GM12878 (cell line): Measurements from ENCODE around the gene NPAS3. TPM values are rescaled to one million over a fixed set of nuclear protein-coding genes. Genes with fewer than 3 reads are reported as not detected.

ENCODE experiments used
- ATAC-seq: fragments of 200-7000 bp; cut with Tn5 transposase; 3 replicates; pipeline ENCODE4 v1.9.1; 2020; ENCODE audit warnings: mild to moderate bottlenecking, moderate library complexity
- BruUV-seq: library from RNA; stranded (reverse); fragments of 400-500 nt; replicated peaks from 2 replicates; lab custom pipeline; 2021; lab: Mats Ljungman, UMichigan
- CTCF ChIA-PET: fragments of 300-600 bp; sonication (Branson Sonifier 250); formaldehyde crosslinking; extraction: SDS; loops from one replicate; lab custom pipeline; 2021; ENCODE audit warnings: inconsistent platforms; lab: Yijun Ruan, JAX
- POLR2A ChIA-PET: fragments of 350-600 bp; formaldehyde crosslinking; extraction: SDS; loops from one replicate; lab custom pipeline; 2021; ENCODE audit warnings: inconsistent platforms; lab: Charles Lee
- RAD21 ChIA-PET: fragments of 300-600 bp; sonication (Branson Sonifier 250); formaldehyde crosslinking; loops from one replicate; lab custom pipeline; 2023; ENCODE audit warnings: antibody characterized with exemption; ENCODE audit not compliant: unreplicated experiment; lab: Charles Lee
- SMC1A ChIA-PET: fragments of 300-600 bp; sonication (Branson Sonifier 250); formaldehyde crosslinking; loops from one replicate; lab custom pipeline; 2023; ENCODE audit not compliant: unreplicated experiment, uncharacterized antibody; lab: Charles Lee
- DNase-seq: peaks from one replicate; pipeline ENCODE4 v3.0.0-alpha.2; 2011; ENCODE audit warnings: low read depth, low spot score
- FAIRE-seq: peaks from 3 replicates; lab custom pipeline; 2011; peaks lifted over from hg19 to GRCh38; lab: Jason Lieb, UNC
- H2AFZ ChIP-seq: 2 replicates; pipeline ENCODE4 v1.6.0; 2011; ENCODE audit warnings: low read depth, low read length, control low read depth; ENCODE audit not compliant: control insufficient read depth
- H3K27ac ChIP-seq: 2 replicates; pipeline ENCODE4 v1.5.1; 2011; ENCODE audit warnings: control low read depth; ENCODE audit not compliant: control insufficient read depth, insufficient read depth
- H3K27me3 ChIP-seq, 2 experiments: replicated peaks in 1 of 2; 2 replicates each; pipeline versions ENCODE4 v1.6.0 to v1.6.1; 2011; ENCODE audit warnings: low read length in 1 of 2; ENCODE audit not compliant: control insufficient read depth in 2 of 2, insufficient read depth in 2 of 2
- H3K36me3 ChIP-seq, 2 experiments: 2 replicates each; pipeline ENCODE4 v1.5.1; 2011; ENCODE audit warnings: low read length in 1 of 2; ENCODE audit not compliant: control insufficient read depth in 2 of 2, insufficient read depth in 2 of 2
- H3K4me1 ChIP-seq: 2 replicates; pipeline ENCODE4 v1.6.1; 2011; ENCODE audit warnings: mild to moderate bottlenecking, low read length, moderate library complexity, mixed read lengths; ENCODE audit not compliant: control insufficient read depth, insufficient read depth
- H3K4me2 ChIP-seq: 2 replicates; pipeline ENCODE4 v1.6.0; 2011; ENCODE audit warnings: control low read depth; ENCODE audit not compliant: control insufficient read depth, insufficient read depth
- H3K4me3 ChIP-seq: fragments of 200-600 bp; sonication (generic); 2 replicates; pipeline ENCODE4 v1.5.1; 2016
- H3K79me2 ChIP-seq: 2 replicates; pipeline ENCODE4 v1.6.0; 2011; ENCODE audit warnings: low read length; ENCODE audit not compliant: control insufficient read depth, insufficient read depth
- H3K9ac ChIP-seq: 2 replicates; pipeline ENCODE4 v1.8.0; 2011; ENCODE audit warnings: low read length, control low read depth, mixed read lengths; ENCODE audit not compliant: control insufficient read depth, insufficient read depth
- H3K9me3 ChIP-seq: replicated peaks from 3 replicates; pipeline ENCODE4 v1.5.1; 2011; ENCODE audit warnings: mild to moderate bottlenecking, low read length; ENCODE audit not compliant: control insufficient read depth, insufficient read depth
- H4K20me1 ChIP-seq: 2 replicates; pipeline ENCODE4 v1.6.0; 2011; ENCODE audit not compliant: control insufficient read depth, insufficient read depth
- ETV6 ChIP-seq, 2 experiments: fragments of 450-650 bp in 1 of 2; IDR thresholded peaks in 1 of 2; conservative IDR thresholded peaks in 1 of 2; 2 replicates each; pipeline ENCODE4 v1.6.1; 2014; ENCODE audit warnings: antibody characterized with exemption in 1 of 2, borderline replicate concordance in 1 of 2, low read depth in 1 of 2, mild to moderate bottlenecking in 1 of 2, moderate library complexity in 1 of 2
- HDAC6 ChIP-seq: fragments of 200-600 bp; sonication (generic); IDR thresholded peaks from one replicate; pipeline ENCODE4 v1.8.0; 2017; ENCODE audit warnings: antibody characterized with exemption; ENCODE audit not compliant: unreplicated experiment
- KLF5 ChIP-seq: fragments of 450-650 bp; IDR thresholded peaks from 2 replicates; pipeline ENCODE4 v1.6.1; 2014; ENCODE audit warnings: mild to moderate bottlenecking; ENCODE audit not compliant: partially characterized antibody
- MEF2A ChIP-seq: IDR thresholded peaks from 2 replicates; pipeline ENCODE4 v1.6.1; 2011; ENCODE audit warnings: low read depth, mild to moderate bottlenecking, low read length, moderate library complexity; ENCODE audit not compliant: insufficient read depth
- NBN ChIP-seq: fragments of 450-650 bp; IDR thresholded peaks from 2 replicates; pipeline ENCODE4 v1.6.1; 2016
- WGBS: methylation state at CpG from one replicate; pipeline ENCODE4 v1.1.6; 2016; ENCODE audit warnings: low lambda C conversion rate; ENCODE audit not compliant: insufficient replicate concordance, insufficient coverage; ENCODE audit errors: missing lambda C conversion rate; 5-methylcytosine and 5-hydroxymethylcytosine counted together
- in situ Hi-C: fragments of 300-500 bp; cut with MboI; formaldehyde crosslinking; loops from 9 replicates; pipeline ENCODE4 v1.14.3; 2018; ENCODE audit warnings: mixed read lengths
- intact Hi-C: fragments of 100-400 bp; cut with micrococcal nuclease; formaldehyde crosslinking; loops from one replicate; pipeline ENCODE4 v1.14.2; 2022; ENCODE audit not compliant: unreplicated experiment
- polyA plus RNA-seq, 11 experiments: library from polyadenylated mRNA; depleted of rRNA in 4 of 11; unstranded in 6 of 11; stranded (reverse) in 5 of 11; fragments of >200 nt; fragmentation: Nextera tagmentation in 4 of 11; fragmentation: Illumina TruSeq in 1 of 11; extraction: Ambion mirVana in 4 of 11; extraction: Trizol in 1 of 11; gene quantifications; 1 replicate in 1 of 11; 2 replicates in 10 of 11; pipeline versions ENCODE4 v1.2.1 to v1.2.3, GENCODE V29; 2011 to 2016; ENCODE audit warnings: inconsistent platforms in 2 of 11, missing spikeins in 2 of 11, low read depth in 1 of 11
- total RNA-seq, 4 experiments: library from RNA; depleted of rRNA in 3 of 4; stranded (reverse); fragments of >200 nt in 3 of 4; fragmentation: Illumina TruSeq in 1 of 4; extraction: Trizol in 1 of 4; gene quantifications; 2 replicates each; pipeline versions ENCODE4 v1.2.1 to v1.2.3, GENCODE V29; 2013 to 2021
- TF ChIP-seq, protein P1 (sequence below): IDR thresholded peaks from 2 replicates; pipeline ENCODE4 v1.6.1; 2012; ENCODE audit warnings: low read depth, low read length, improper control_type of control experiment
- TF ChIP-seq, protein P2 (sequence below): IDR thresholded peaks from 2 replicates; pipeline ENCODE4 v1.6.1; 2011; ENCODE audit warnings: borderline replicate concordance, low read depth, mild to moderate bottlenecking, moderate library complexity, mixed read lengths, low read length; ENCODE audit not compliant: insufficient read depth; ENCODE audit errors: extremely low read length
- TF ChIP-seq, protein P3 (sequence below): fragments of 450-650 bp; IDR thresholded peaks from 2 replicates; pipeline ENCODE4 v1.6.1; 2016; ENCODE audit warnings: mild to moderate bottlenecking, moderate library complexity, borderline replicate concordance

Gene NPAS3
- total and polyA plus RNA-seq, 10 of the 15 experiments (the other 5 are each of a cell fraction or from before 2014, with no cell fraction given) = under 0.01 to 2.7 (median 0.03) TPM; not detected in 6

DNA sequence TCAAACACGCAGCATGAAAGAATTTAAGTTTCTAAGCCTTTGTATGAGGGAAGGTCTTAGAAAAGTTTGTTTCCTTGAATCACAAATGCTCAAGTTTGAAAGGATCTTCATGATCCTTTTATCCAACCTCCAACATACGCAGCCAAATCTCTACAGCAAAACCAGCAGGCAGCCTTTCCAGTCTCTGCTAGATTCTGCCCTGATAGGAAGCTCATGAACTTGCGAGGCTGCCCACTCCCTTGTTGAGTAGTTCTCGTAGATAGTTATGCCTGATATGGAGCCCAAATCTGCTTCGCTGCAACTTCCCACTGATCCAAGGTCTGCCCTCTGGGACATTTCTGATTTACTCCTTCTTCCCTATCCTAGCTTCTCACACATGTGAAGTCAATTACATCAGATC is 739.3 kb downstream of the NPAS3 start:
- no TSS peak for BruUV-seq
- intact Hi-C loops = no loop called here

More for the DNA sequence above, 739.3 kb downstream of the NPAS3 start:
- ChIA-PET SMC1A (interaction anchor here (0.5 to 10.7 kb wide), 16 partner anchors 9 to 420 kb away, joined by 3 to 135 read pairs (median 4); no protein-coding TSS in a partner anchor), CTCF (interaction anchor here (0.8 to 13.0 kb wide), 10 partner anchors 13 to 166 kb away, joined by 3 to 334 read pairs (median 4); no protein-coding TSS in a partner anchor), POLR2A (interaction anchor here (0.6 to 1.5 kb wide), 5 partner anchors 54 to 155 kb away, joined by 3 to 5 read pairs (median 3); no protein-coding TSS in a partner anchor), RAD21 (interaction anchor here (1.1 to 13.3 kb wide), 6 partner anchors 26 to 166 kb away, joined by 3 to 264 read pairs (median 36); no protein-coding TSS in a partner anchor)
- Histone ChIP-seq H3K36me3 (no peaks in the 10 kb centered on the region), H3K4me3 (no peak overlapping the region), H3K9me3 (no peaks in the 10 kb centered on the region), H3K4me1 (no peaks in the 10 kb centered on the region), H2AFZ (no peak overlapping the region), H3K79me2 (no peaks in the 10 kb centered on the region), H3K9ac (no peak overlapping the region), H3K27me3 (no peaks in the 10 kb centered on the region), H3K27ac (no peak overlapping the region), H3K4me2 (no peak overlapping the region), H4K20me1 (no peaks in the 10 kb centered on the region)
- DNase-seq (no peak), ATAC-seq (no peak), FAIRE-seq (no peak)
- TF ChIP-seq, protein P1, sequence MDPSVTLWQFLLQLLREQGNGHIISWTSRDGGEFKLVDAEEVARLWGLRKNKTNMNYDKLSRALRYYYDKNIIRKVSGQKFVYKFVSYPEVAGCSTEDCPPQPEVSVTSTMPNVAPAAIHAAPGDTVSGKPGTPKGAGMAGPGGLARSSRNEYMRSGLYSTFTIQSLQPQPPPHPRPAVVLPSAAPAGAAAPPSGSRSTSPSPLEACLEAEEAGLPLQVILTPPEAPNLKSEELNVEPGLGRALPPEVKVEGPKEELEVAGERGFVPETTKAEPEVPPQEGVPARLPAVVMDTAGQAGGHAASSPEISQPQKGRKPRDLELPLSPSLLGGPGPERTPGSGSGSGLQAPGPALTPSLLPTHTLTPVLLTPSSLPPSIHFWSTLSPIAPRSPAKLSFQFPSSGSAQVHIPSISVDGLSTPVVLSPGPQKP = no peak
- TF ChIP-seq KLF5 (no peak), ETV6 (conservative IDR thresholded peaks at IDR 0.05 in 1 of 2, IDR thresholded peaks at IDR 0.05 in 1 of 2; ENCODE audit: borderline replicate concordance in 1 of 2, low read depth in 1 of 2) (no peak), MEF2A (no peak), NBN (no peak), HDAC6 (no peak)
- TF ChIP-seq, protein P2, sequence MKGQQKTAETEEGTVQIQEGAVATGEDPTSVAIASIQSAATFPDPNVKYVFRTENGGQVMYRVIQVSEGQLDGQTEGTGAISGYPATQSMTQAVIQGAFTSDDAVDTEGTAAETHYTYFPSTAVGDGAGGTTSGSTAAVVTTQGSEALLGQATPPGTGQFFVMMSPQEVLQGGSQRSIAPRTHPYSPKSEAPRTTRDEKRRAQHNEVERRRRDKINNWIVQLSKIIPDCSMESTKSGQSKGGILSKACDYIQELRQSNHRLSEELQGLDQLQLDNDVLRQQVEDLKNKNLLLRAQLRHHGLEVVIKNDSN = no peak
- TF ChIP-seq, protein P3, sequence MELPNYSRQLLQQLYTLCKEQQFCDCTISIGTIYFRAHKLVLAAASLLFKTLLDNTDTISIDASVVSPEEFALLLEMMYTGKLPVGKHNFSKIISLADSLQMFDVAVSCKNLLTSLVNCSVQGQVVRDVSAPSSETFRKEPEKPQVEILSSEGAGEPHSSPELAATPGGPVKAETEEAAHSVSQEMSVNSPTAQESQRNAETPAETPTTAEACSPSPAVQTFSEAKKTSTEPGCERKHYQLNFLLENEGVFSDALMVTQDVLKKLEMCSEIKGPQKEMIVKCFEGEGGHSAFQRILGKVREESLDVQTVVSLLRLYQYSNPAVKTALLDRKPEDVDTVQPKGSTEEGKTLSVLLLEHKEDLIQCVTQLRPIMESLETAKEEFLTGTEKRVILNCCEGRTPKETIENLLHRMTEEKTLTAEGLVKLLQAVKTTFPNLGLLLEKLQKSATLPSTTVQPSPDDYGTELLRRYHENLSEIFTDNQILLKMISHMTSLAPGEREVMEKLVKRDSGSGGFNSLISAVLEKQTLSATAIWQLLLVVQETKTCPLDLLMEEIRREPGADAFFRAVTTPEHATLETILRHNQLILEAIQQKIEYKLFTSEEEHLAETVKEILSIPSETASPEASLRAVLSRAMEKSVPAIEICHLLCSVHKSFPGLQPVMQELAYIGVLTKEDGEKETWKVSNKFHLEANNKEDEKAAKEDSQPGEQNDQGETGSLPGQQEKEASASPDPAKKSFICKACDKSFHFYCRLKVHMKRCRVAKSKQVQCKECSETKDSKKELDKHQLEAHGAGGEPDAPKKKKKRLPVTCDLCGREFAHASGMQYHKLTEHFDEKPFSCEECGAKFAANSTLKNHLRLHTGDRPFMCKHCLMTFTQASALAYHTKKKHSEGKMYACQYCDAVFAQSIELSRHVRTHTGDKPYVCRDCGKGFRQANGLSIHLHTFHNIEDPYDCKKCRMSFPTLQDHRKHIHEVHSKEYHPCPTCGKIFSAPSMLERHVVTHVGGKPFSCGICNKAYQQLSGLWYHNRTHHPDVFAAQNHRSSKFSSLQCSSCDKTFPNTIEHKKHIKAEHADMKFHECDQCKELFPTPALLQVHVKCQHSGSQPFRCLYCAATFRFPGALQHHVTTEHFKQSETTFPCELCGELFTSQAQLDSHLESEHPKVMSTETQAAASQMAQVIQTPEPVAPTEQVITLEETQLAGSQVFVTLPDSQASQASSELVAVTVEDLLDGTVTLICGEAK = no peak
- in situ Hi-C loops = no loop called here
- WGBS = 4% methylated on average over 5 of the region's 5 CpGs
